ENCODE results near the gene GUCA1C.

- no peak for TF ChIP-seq CTCF (IDR thresholded peaks at IDR 0.05)
- TF ChIP-seq POLR2A (IDR thresholded peaks at IDR 0.05) = no peak
These were observed 22.6 kb downstream of the GUCA1C start for GRCh38 chr3:108931035-108931434.
